NCI-H187 treated with DMSO at 0.1 percent for 48 hours (cell line): ENCODE data around the gene KRTAP10-4.

Experiments used
- DNase-seq: peaks from one replicate; lab custom pipeline; 2025; lab: John Stamatoyannopoulos, UW

KRTAP10-4 gene

GRCh38 chr21:44617071-44617501 lies 43.6 kb downstream of the KRTAP10-4 start:
- no peak for DNase-seq

- DNase-seq, result no peak
Observed at GRCh38 chr21:44618504-44618903, 45.0 kb downstream of the KRTAP10-4 start.

DNA sequence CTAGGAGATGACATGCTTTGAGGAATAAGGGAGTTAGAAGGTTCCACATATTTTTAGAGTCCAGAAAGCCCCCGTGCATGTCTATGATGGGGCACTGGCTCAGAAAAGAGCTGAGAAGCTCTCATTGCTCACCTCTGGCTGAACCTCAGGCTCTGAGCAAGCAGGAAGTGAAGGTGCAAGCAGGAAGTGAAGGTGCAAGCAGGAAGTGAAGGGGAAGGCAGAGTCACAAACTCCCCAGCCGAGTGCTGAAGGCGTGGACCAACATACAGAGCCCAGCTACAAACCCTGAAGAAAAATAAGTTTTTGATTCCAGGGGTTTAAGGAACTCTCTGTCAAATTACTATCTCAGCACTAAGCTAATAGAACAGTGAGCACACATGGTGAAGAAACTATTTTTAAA lies 45.4 kb downstream of the KRTAP10-4 start:
- DNase-seq, result no peak

- DNase-seq, result no peak
Observed at GRCh38 chr21:44619886-44620285, 46.4 kb downstream of the KRTAP10-4 start.

- DNase-seq, result no peak
Observed at GRCh38 chr21:44623575-44623974, 50.0 kb downstream of the KRTAP10-4 start.
